Head of caudate nucleus (tissue), 42 donors: Measurements from ENCODE around the gene RNF31.
"Not testable (repeated sequence)": the region's sequence is repeated elsewhere in the genome, so short reads cannot be mapped to it uniquely, and the experiment has no call there.

ENCODE experiments used
- DNase-seq, 42 donors: peaks; one replicate each; pipeline versions ENCODE4 v3.0.0 to v3.0.0-alpha.2; 2020 to 2021; ENCODE audit warnings: mixed read lengths in 7 of 42
- intact Hi-C: fragments of 100-400 bp; cut with DNase I; formaldehyde crosslinking; loops from one replicate; pipeline ENCODE4 v1.15.0; 2022

Gene RNF31

DNA sequence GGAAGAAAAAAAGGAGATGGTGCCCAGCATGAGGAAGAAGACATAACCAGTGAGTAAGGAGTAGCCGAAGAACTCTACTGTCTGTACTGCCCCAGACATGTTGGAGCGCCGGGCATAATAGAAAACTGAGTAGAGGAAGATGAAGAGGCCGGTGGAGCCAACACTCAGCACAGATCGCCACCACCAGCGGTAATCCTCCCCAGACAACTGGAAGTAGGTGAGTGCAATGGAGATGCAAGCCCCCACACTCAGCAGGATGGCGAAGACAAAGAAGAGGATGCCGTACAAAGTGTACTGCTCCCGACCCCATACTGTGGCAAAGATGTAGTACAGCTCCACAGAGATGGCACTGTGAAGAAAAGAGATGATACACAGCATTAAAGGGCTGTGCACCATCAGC, 42.2 kb downstream of the RNF31 start:
- intact Hi-C loops: no loop called here
- DNase-seq: no peak

GRCh38 chr14:24190416-24190815, 43.1 kb downstream of the RNF31 start:
- intact Hi-C loops: no loop called here
- no peak for DNase-seq

- DNase-seq: no peak
- intact Hi-C loops: no loop called here
Observed at GRCh38 chr14:24192933-24193332, 45.6 kb downstream of the RNF31 start.

- no peak for DNase-seq
- intact Hi-C loops: no loop called here
Observed at GRCh38 chr14:24194186-24194872, 47.0 kb downstream of the RNF31 start.

GRCh38 chr14:24194873-24195185, 47.5 kb downstream of the RNF31 start:
- intact Hi-C loops: no loop called here
- no peak for DNase-seq

- DNase-seq: peak; percentile 67 to 93 (median 86)
- intact Hi-C loops: no loop called here
Observed at GRCh38 chr14:24195186-24196070, 48.1 kb downstream of the RNF31 start, which contains the start of gene TM9SF1. TSS of gene TM9SF1 (minus strand) at chr14:24195441. CDS start at chr14:24195019, 422 bp downstream.

GRCh38 chr14:24196071-24197055, 49.1 kb downstream of the RNF31 start:
- DNase-seq: peak in 1 of 42 donors; percentile 42
- intact Hi-C loops: no loop called here

DNA sequence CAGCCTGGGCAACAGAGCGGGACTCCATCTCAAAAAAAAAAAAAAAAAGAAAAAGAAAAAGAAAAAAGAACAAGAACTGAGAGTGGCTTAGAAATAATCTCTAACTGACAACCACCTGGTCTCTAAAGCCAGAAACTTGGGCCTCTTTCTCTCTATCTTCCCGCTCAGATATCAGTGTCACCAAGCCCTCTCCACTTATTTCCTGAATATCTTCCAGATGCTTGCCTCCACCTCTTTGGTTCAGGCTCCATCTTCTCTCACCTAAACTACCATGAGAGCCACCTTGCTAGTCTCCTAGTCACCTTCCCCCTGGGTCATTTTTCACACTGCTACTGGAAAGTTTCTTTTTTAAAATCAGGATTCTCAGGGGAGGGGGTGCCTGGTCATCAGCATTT, 49.8 kb downstream of the RNF31 start:
- intact Hi-C loops: no loop called here
- no peak for DNase-seq

DNA sequence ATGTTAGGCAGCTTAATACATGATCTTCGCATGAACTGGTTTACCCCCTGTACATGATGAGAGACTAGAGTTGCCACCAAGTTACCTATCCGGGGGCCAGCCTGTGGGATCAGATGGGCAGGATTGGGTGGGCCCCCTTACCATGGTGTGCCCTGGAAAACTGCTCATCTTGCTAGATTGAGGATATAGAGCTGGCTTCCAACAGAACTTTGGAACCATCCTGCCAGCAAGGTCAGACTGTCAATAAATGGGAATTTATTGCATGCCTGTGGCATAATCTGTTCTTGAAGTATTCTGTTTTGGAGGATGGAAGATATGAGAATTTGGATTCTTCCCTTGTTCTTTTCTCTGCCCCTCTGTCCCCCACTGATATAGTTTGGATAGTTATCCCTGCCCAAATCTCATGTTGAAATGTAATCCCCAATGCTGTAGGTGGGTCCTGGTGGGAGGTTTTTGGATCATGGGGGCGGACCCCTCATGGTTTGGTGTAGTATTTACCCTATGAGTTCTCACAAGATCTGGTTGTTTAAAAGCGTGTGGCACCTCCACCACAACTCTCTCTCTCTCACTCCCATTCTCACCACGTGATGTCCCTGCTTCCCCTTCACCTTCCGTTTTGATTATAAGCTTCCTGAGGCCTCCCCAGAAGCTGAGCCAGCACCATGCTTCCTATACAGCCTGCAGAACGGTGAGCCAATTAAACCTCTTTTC, 51.7 kb downstream of the RNF31 start:
- intact Hi-C loops: no loop called here
- no peak for DNase-seq

DNA sequence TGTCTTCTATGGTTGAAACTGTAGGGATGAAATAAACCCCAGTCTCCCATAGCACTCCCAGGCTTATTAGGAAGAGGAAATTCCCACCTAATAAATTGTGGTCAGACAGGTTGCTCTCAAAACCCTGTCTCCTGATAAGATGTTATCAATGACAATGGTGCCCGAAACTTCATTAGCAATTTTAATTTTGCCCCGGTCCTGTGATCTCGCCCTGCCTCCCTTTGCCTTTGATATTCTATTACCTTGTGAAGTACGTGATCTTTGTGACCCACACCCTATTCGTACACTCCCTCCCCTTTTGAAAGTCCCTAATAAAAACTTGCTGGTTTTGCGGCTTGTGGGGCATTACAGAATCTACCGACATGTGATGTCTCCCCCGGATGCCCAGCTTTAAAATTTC, 55.2 kb downstream of the RNF31 start:
- intact Hi-C loops: not testable (repeated sequence)
- peak in 2 of 42 donors; percentile 0 to 2 for DNase-seq

DNA sequence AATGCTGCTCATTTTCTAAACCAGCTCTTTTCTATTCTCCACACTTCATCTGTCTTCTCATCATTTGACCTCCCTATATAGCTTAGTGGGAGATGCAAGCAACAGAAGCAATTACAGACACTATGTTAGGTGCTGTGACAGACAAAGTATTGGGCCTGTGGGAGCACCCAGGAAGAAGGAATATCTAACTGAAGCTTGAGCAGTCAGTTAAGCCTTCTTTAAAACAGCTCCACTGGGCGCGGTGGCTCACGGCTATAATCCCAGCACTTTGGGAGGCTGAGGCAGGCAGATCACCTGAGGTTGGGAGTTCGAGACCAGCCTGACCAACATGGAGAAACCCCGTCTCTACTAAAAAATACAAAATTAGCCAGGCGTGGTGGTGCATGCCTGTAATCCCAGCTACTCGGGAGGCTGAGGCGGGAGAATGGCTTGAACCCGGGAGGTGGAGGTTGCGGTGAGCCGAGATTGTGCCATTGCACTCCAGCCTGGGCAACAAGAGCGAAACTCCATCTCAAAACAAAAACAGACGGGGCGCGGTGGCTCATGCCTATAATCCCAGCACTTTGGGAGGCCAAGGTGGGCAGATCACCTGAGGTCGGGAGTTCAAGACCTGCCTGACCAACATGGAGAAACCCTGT, 56.1 kb downstream of the RNF31 start:
- intact Hi-C loops: not testable (repeated sequence)

GRCh38 chr14:24204163-24205146, 57.2 kb downstream of the RNF31 start:
- intact Hi-C loops: no loop called here
- peak in 1 of 42 donors; percentile 2 for DNase-seq

More for the DNA sequence above, 56.1 kb downstream of the RNF31 start:
- peak in 2 of 42 donors; percentile 3 to 11 for DNase-seq

- intact Hi-C loops: no loop called here
- peak in 2 of 42 donors; percentile 8 to 27 for DNase-seq
Observed at GRCh38 chr14:24206260-24207103, 59.2 kb downstream of the RNF31 start.

DNA sequence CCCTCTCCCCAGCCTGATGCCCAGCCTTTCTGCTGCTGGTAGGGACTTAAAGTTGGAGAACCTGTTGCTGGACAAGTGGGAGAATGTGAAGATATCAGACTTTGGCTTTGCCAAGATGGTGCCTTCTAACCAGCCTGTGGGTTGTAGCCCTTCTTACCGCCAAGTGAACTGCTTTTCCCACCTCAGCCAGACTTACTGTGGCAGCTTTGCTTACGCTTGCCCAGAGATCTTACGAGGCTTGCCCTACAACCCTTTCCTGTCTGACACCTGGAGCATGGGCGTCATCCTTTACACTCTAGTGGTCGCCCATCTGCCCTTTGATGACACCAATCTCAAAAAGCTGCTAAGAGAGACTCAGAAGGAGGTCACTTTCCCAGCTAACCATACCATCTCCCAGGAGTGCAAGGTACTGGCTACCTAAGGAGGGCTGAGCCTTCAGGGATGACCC, 59.8 kb downstream of the RNF31 start:
- intact Hi-C loops: no loop called here
- peak in 2 of 42 donors; percentile 1 to 3 for DNase-seq

DNA sequence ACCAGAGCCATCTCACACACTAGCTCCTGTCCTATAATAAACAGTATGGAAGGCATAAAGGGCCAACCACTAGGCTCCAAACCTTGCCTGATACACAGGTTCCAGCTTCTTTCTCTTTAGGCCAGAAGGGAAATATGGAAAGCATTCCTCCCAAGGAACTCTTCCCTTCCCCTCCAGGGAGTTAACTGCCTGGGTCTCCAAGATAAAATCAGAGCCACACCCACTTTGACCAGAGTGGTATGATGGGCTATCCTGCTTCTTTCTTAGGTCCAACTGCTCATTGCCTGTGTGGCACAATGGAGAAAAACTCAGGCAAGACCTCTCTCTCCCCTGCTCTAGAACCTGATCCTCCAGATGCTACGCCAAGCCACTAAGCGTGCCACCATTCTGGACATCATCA, 60.3 kb downstream of the RNF31 start:
- DNase-seq: peak in 2 of 42 donors; percentile 2 to 7
- intact Hi-C loops: no loop called here
